Keratinocyte (primary cell): ENCODE results near the gene MAGI2. TPM values are rescaled to one million over a fixed set of nuclear protein-coding genes. Genes with fewer than 3 reads are reported as not detected.

Source experiments
- DNase-seq: peaks from one replicate; pipeline ENCODE4 v3.0.0-alpha.2; 2011; ENCODE audit warnings: low read depth, missing footprints, low spot score
- FAIRE-seq: peaks from 2 replicates; lab custom pipeline; 2011; peaks lifted over from hg19 to GRCh38; lab: Jason Lieb, UNC
- H2AFZ ChIP-seq: 2 replicates; pipeline ENCODE4 v1.6.0; 2012; ENCODE audit warnings: low read length, control low read depth, inconsistent platforms; ENCODE audit not compliant: control insufficient read depth
- H3K27ac ChIP-seq: 2 replicates; pipeline ENCODE4 v1.5.1; 2011; ENCODE audit warnings: low read length; ENCODE audit not compliant: control insufficient read depth, insufficient read depth
- H3K27me3 ChIP-seq: 3 replicates; pipeline ENCODE4 v1.6.0; 2011; ENCODE audit warnings: low read length; ENCODE audit not compliant: control insufficient read depth, insufficient read depth; ENCODE audit errors: extremely low read depth
- H3K36me3 ChIP-seq, 2 experiments: 2 replicates in 1 of 2; 3 replicates in 1 of 2; pipeline ENCODE4 v1.5.1; 2011; ENCODE audit warnings: low read length in 2 of 2, mild to moderate bottlenecking in 1 of 2; ENCODE audit not compliant: control insufficient read depth in 2 of 2, insufficient read depth in 2 of 2; ENCODE audit errors: extremely low read depth in 1 of 2
- H3K4me1 ChIP-seq: 3 replicates; pipeline ENCODE4 v1.5.1; 2011; ENCODE audit warnings: low read length; ENCODE audit not compliant: control insufficient read depth, insufficient read depth; ENCODE audit errors: extremely low read depth
- H3K4me2 ChIP-seq: 3 replicates; pipeline ENCODE4 v1.6.0; 2011; ENCODE audit warnings: low read depth, low read length; ENCODE audit not compliant: control insufficient read depth, insufficient read depth; ENCODE audit errors: extremely low read depth
- H3K4me3 ChIP-seq, 3 experiments: fragments of 200-600 bp in 1 of 3; sonication (generic) in 1 of 3; 2 replicates in 2 of 3; 3 replicates in 1 of 3; pipeline ENCODE4 v1.5.1; 2011 to 2016; ENCODE audit warnings: low read length in 3 of 3, mild to moderate bottlenecking in 3 of 3, control low read depth in 2 of 3, inconsistent platforms in 1 of 3, low read depth in 1 of 3, mixed read lengths in 1 of 3, mixed run types in 1 of 3, moderate library complexity in 1 of 3; ENCODE audit not compliant: control insufficient read depth in 2 of 3, insufficient read depth in 2 of 3; ENCODE audit errors: extremely low read depth in 1 of 3
- H3K79me2 ChIP-seq: 2 replicates; pipeline ENCODE4 v1.6.0; 2012; ENCODE audit warnings: low read length; ENCODE audit not compliant: control insufficient read depth, insufficient read depth
- H3K9ac ChIP-seq: 3 replicates; pipeline ENCODE4 v1.6.0; 2011; ENCODE audit warnings: low read length; ENCODE audit not compliant: control insufficient read depth, insufficient read depth; ENCODE audit errors: extremely low read depth
- H3K9me1 ChIP-seq: 3 replicates; pipeline ENCODE4 v1.6.0; 2011; ENCODE audit warnings: low read length; ENCODE audit not compliant: control insufficient read depth, insufficient read depth; ENCODE audit errors: extremely low read depth
- H3K9me3 ChIP-seq: 2 replicates; pipeline ENCODE4 v1.5.1; 2012; ENCODE audit warnings: low read depth, low read length; ENCODE audit not compliant: control insufficient read depth
- H4K20me1 ChIP-seq: 3 replicates; pipeline ENCODE4 v1.6.0; 2011; ENCODE audit warnings: low read length; ENCODE audit not compliant: control insufficient read depth, insufficient read depth; ENCODE audit errors: extremely low read depth
- EZH2 ChIP-seq: IDR thresholded peaks from one replicate; pipeline ENCODE4 v1.6.1; 2012; ENCODE audit warnings: inconsistent platforms, mild to moderate bottlenecking, low read length, moderate library complexity
- dilution Hi-C: fragments of 300-500 bp; cut with MboI; formaldehyde crosslinking; loops from one replicate; pipeline ENCODE4 v1.7.0; 2020; ENCODE audit warnings: low sequenced_read_pairs; ENCODE audit not compliant: extremely low pct_ligation_motif_present
- polyA plus RNA-seq, 5 experiments: library from polyadenylated mRNA; depleted of rRNA in 3 of 5; stranded (reverse) in 3 of 5; stranded (forward) in 1 of 5; unstranded in 1 of 5; fragments of >200 nt; gene quantifications; 1 replicate in 1 of 5; 2 replicates in 3 of 5; 3 replicates in 1 of 5; pipeline versions ENCODE4 v1.2.1 to v1.2.3, GENCODE V29; 2011 to 2012; ENCODE audit warnings: missing spikeins in 2 of 5, low read depth in 1 of 5, low replicate concordance in 1 of 5
- TF ChIP-seq, protein P1 (sequence below), 3 experiments: IDR thresholded peaks in 1 of 3; conservative IDR thresholded peaks in 1 of 3; optimal IDR thresholded peaks in 1 of 3; 2 replicates in 2 of 3; 3 replicates in 1 of 3; pipeline versions ENCODE3 to v1.5.1; 2011; ENCODE audit warnings: low read length in 3 of 3, mild to moderate bottlenecking in 3 of 3, moderate library complexity in 2 of 3, control low read depth in 1 of 3, inconsistent platforms in 1 of 3; ENCODE audit not compliant: insufficient read depth in 2 of 3; ENCODE audit errors: extremely low read depth in 1 of 3

The MAGI2 gene
- polyA plus RNA-seq, 1 donor (not counting 4 experiments of a cell fraction or from before 2014, with no cell fraction given), result 0.07 TPM

DNA sequence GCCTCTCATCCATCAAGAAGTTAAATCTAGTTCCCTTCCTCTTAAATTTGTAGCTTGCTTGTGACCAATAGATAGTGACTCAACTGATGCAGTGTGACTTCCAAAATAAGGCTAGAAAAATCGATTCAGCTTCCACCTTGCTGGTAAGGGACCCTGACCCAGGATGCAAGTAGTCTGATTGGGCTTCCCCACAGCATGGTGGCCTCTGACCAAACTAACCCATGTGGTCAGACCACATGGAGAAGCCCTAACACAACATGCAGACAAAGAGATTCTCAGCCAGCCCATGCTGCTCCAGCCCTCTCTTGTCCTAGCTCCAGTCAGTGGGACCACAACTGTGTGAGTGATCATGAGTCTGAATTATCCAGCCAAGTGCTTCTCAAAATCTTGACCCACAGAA is 710.8 kb downstream of the MAGI2 start:
- Histone ChIP-seq H2AFZ (no peak overlapping the region), H3K4me1 (no peaks in the 10 kb centered on the region), H3K9me3 (no peaks in the 10 kb centered on the region), H3K79me2 (no peaks in the 10 kb centered on the region), H4K20me1 (no peaks in the 10 kb centered on the region), H3K27me3 (no peaks in the 10 kb centered on the region), H3K9me1 (no peaks in the 10 kb centered on the region), H3K4me3 (no peak overlapping the region), H3K27ac (no peak overlapping the region), H3K9ac (no peak overlapping the region), H3K4me2 (no peak overlapping the region), H3K36me3 (no peaks in the 10 kb centered on the region)
- FAIRE-seq (no peak), DNase-seq (no peak)
- TF ChIP-seq EZH2, result no peak
- TF ChIP-seq, protein P1, sequence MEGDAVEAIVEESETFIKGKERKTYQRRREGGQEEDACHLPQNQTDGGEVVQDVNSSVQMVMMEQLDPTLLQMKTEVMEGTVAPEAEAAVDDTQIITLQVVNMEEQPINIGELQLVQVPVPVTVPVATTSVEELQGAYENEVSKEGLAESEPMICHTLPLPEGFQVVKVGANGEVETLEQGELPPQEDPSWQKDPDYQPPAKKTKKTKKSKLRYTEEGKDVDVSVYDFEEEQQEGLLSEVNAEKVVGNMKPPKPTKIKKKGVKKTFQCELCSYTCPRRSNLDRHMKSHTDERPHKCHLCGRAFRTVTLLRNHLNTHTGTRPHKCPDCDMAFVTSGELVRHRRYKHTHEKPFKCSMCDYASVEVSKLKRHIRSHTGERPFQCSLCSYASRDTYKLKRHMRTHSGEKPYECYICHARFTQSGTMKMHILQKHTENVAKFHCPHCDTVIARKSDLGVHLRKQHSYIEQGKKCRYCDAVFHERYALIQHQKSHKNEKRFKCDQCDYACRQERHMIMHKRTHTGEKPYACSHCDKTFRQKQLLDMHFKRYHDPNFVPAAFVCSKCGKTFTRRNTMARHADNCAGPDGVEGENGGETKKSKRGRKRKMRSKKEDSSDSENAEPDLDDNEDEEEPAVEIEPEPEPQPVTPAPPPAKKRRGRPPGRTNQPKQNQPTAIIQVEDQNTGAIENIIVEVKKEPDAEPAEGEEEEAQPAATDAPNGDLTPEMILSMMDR (optimal IDR thresholded peaks at IDR 0.05 in 1 of 3, IDR thresholded peaks at IDR 0.05 in 1 of 3, conservative IDR thresholded peaks at IDR 0.05 in 1 of 3; ENCODE audit: extremely low read depth in 1 of 3, insufficient read depth in 2 of 3, low read length in 3 of 3), result no peak
- dilution Hi-C loops, result no loop called here

DNA sequence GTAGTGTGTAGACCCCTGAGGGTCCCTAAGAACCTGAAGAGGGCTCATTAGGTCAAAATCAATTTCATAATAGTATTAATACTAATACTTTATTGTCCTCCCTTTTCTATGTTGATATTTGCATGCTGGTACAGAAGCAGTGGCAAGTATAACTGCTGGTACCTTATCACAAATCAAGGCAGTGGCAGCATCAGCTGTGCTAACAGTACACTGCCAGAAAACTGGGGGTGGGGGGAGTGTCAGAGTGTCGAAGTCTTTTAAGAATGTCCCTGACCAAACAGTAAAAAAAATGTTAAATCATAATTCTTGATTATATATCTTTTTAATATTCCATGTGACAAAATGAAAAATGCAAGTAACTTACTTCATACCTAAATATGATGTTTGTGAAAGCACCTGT is 716.9 kb downstream of the MAGI2 start:
- no peaks in the 10 kb centered on the region for H4K20me1 ChIP-seq
- H3K79me2 ChIP-seq, result no peaks in the 10 kb centered on the region
- H3K9me1 ChIP-seq, result no peaks in the 10 kb centered on the region
- DNase-seq (no peak), FAIRE-seq (no peak)
- H3K4me1 ChIP-seq, result no peaks in the 10 kb centered on the region
- H3K27ac ChIP-seq, result no peak overlapping the region
- dilution Hi-C loops, result no loop called here
- H3K36me3 ChIP-seq, result no peaks in the 10 kb centered on the region
- no peak overlapping the region for H2AFZ ChIP-seq
- no peak for TF ChIP-seq EZH2
- TF ChIP-seq, protein P1 (optimal IDR thresholded peaks at IDR 0.05 in 1 of 3, IDR thresholded peaks at IDR 0.05 in 1 of 3, conservative IDR thresholded peaks at IDR 0.05 in 1 of 3; ENCODE audit: extremely low read depth in 1 of 3, insufficient read depth in 2 of 3, low read length in 3 of 3), result no peak
- no peak overlapping the region for H3K9ac ChIP-seq
- H3K4me3 ChIP-seq, result no peak overlapping the region
- H3K9me3 ChIP-seq, result no peaks in the 10 kb centered on the region
- H3K27me3 ChIP-seq, result no peaks in the 10 kb centered on the region
- no peak overlapping the region for H3K4me2 ChIP-seq
